Endothelial cell of umbilical vein (primary cell): Measurements from ENCODE around the gene CDK5. TPM values are rescaled to one million over a fixed set of nuclear protein-coding genes. Genes with fewer than 3 reads are reported as not detected.

Experiments
- BruUV-seq: library from RNA; stranded (reverse); fragments of 400-500 nt; replicated peaks from 2 replicates; lab custom pipeline; 2021; lab: Mats Ljungman, UMichigan
- CTCF ChIA-PET: fragments of 300-600, 350-600 bp; sonication (Branson Sonifier 250); formaldehyde crosslinking; loops from one replicate; lab custom pipeline; 2021; ENCODE audit warnings: antibody characterized with exemption, inconsistent platforms; lab: Charles Lee
- POLR2A ChIA-PET: fragments of 300-600, 350-600 bp; sonication (Branson Sonifier 250); formaldehyde crosslinking; loops from one replicate; lab custom pipeline; 2021; ENCODE audit warnings: antibody characterized with exemption, inconsistent platforms; lab: Charles Lee
- DNase-seq: peaks from one replicate; pipeline ENCODE4 v3.0.0-alpha.2; 2011; ENCODE audit warnings: low read depth, low spot score
- FAIRE-seq: peaks from 2 replicates; lab custom pipeline; 2011; peaks lifted over from hg19 to GRCh38; lab: Jason Lieb, UNC
- H2AFZ ChIP-seq: 2 replicates; pipeline ENCODE4 v1.6.0; 2012; ENCODE audit warnings: low read depth, low read length, control low read depth, inconsistent platforms
- H3K27ac ChIP-seq: 2 replicates; pipeline ENCODE4 v1.5.1; 2011; ENCODE audit warnings: low read depth, mild to moderate bottlenecking, control low read depth, low read length, moderate library complexity; ENCODE audit not compliant: insufficient read depth
- H3K27me3 ChIP-seq, 2 experiments: 2 replicates each; pipeline versions ENCODE4 v1.6.0 to v1.6.1; 2011; ENCODE audit warnings: low read length in 2 of 2, mixed read lengths in 1 of 2; ENCODE audit not compliant: control insufficient read depth in 2 of 2, insufficient read depth in 2 of 2
- H3K36me3 ChIP-seq, 2 experiments: 2 replicates in 1 of 2; 3 replicates in 1 of 2; pipeline ENCODE4 v1.5.1; 2011; ENCODE audit warnings: low read length in 2 of 2, mild to moderate bottlenecking in 1 of 2, moderate library complexity in 1 of 2; ENCODE audit not compliant: control insufficient read depth in 2 of 2, insufficient read depth in 2 of 2; ENCODE audit errors: extremely low read depth in 1 of 2
- H3K4me1 ChIP-seq: 3 replicates; pipeline ENCODE4 v1.5.1; 2011; ENCODE audit warnings: mild to moderate bottlenecking, low read length; ENCODE audit not compliant: control insufficient read depth, insufficient read depth; ENCODE audit errors: extremely low read depth
- H3K4me2 ChIP-seq: 2 replicates; pipeline ENCODE4 v1.6.1; 2011; ENCODE audit warnings: low read length, control low read depth, mixed read lengths; ENCODE audit not compliant: insufficient read depth
- H3K4me3 ChIP-seq, 3 experiments: fragments of 200-600 bp in 1 of 3; sonication (generic), shearing (Covaris generic) in 1 of 3; replicated peaks in 1 of 3; 2 replicates each; pipeline ENCODE4 v1.5.1; 2011 to 2016; ENCODE audit warnings: control low read depth in 3 of 3, low read length in 3 of 3, mild to moderate bottlenecking in 2 of 3, inconsistent platforms in 1 of 3, low read depth in 1 of 3, moderate library complexity in 1 of 3; ENCODE audit not compliant: insufficient read depth in 1 of 3
- H3K79me2 ChIP-seq: 2 replicates; pipeline ENCODE4 v1.6.0; 2012; ENCODE audit warnings: low read length, inconsistent platforms; ENCODE audit not compliant: control insufficient read depth, insufficient read depth
- H3K9ac ChIP-seq: replicated peaks from 2 replicates; pipeline ENCODE3; 2011; ENCODE audit warnings: low read length, control low read depth; ENCODE audit not compliant: insufficient read depth; ENCODE audit errors: extremely low read depth
- H3K9me1 ChIP-seq: replicated peaks from 3 replicates; pipeline ENCODE4 v1.6.0; 2011; ENCODE audit warnings: mild to moderate bottlenecking, low read length; ENCODE audit not compliant: control insufficient read depth, insufficient read depth; ENCODE audit errors: extremely low read depth
- H3K9me3 ChIP-seq: replicated peaks from 2 replicates; pipeline ENCODE4 v1.5.1; 2012; ENCODE audit warnings: low read length, inconsistent platforms; ENCODE audit not compliant: control insufficient read depth, insufficient read depth
- H4K20me1 ChIP-seq: replicated peaks from 2 replicates; pipeline ENCODE3; 2011; ENCODE audit warnings: mild to moderate bottlenecking, low read length; ENCODE audit not compliant: control insufficient read depth, insufficient read depth; ENCODE audit errors: extremely low read depth
- EZH2 ChIP-seq: IDR thresholded peaks from 2 replicates; pipeline ENCODE4 v1.6.1; 2012; ENCODE audit warnings: borderline replicate concordance, low read depth, mild to moderate bottlenecking, moderate library complexity, low read length, inconsistent platforms; ENCODE audit not compliant: severe bottlenecking
- FOS ChIP-seq: IDR thresholded peaks from 2 replicates; pipeline ENCODE4 v1.6.1; 2011; ENCODE audit warnings: mild to moderate bottlenecking, low read length, moderate library complexity, borderline replicate concordance; ENCODE audit not compliant: insufficient read depth
- GATA2 ChIP-seq: IDR thresholded peaks from 2 replicates; pipeline ENCODE4 v1.7.0; 2011; ENCODE audit warnings: low read depth, mild to moderate bottlenecking, moderate library complexity, mixed read lengths, low read length; ENCODE audit not compliant: insufficient read length, insufficient read depth
- JUN ChIP-seq: IDR thresholded peaks from 2 replicates; pipeline ENCODE4 v1.6.1; 2011; ENCODE audit warnings: borderline replicate concordance, low read depth; ENCODE audit not compliant: insufficient read length, insufficient read depth
- MAX ChIP-seq: IDR thresholded peaks from 2 replicates; pipeline ENCODE4 v1.6.1; 2011; ENCODE audit not compliant: insufficient read depth, insufficient read length
- MYC ChIP-seq: IDR thresholded peaks from one replicate; pipeline ENCODE4 v1.6.1; 2011; ENCODE audit warnings: mild to moderate bottlenecking, low read depth, low read length
- POLR2A ChIP-seq: IDR thresholded peaks from 2 replicates; pipeline ENCODE4 v1.6.1; 2012; ENCODE audit warnings: low read depth, mild to moderate bottlenecking, control low read depth, low read length
- POLR2AphosphoS5 ChIP-seq: IDR thresholded peaks from 2 replicates; pipeline ENCODE4 v1.6.1; 2012; ENCODE audit warnings: low read depth, mild to moderate bottlenecking, control low read depth, low read length, moderate library complexity; ENCODE audit not compliant: insufficient read depth
- dilution Hi-C: fragments of 300-500 bp; cut with MboI; formaldehyde crosslinking; loops from one replicate; pipeline ENCODE4 v1.15.0; 2019; ENCODE audit warnings: low sequenced_read_pairs; ENCODE audit not compliant: extremely low pct_ligation_motif_present
- intact Hi-C: fragments of 100-400 bp; cut with micrococcal nuclease; formaldehyde crosslinking; loops from one replicate; pipeline ENCODE4 v1.10.0; 2022
- polyA plus RNA-seq, 4 experiments: library from polyadenylated mRNA; depleted of rRNA in 3 of 4; stranded (reverse) in 3 of 4; unstranded in 1 of 4; fragments of >200 nt; gene quantifications; 2 replicates each; pipeline versions ENCODE4 v1.2.1 to v1.2.3, GENCODE V29; 2011 to 2012; ENCODE audit warnings: missing spikeins in 1 of 4
- total RNA-seq: library from RNA; stranded (reverse); gene quantifications from 2 replicates; pipeline ENCODE4 v1.2.3, GENCODE V29; 2021
- TF ChIP-seq, protein P1 (sequence below), 2 donors: IDR thresholded peaks; 1 replicate in 1 of 2; 2 replicates in 1 of 2; pipeline ENCODE4 v1.5.1; 2011; ENCODE audit warnings: low read length in 2 of 2, mild to moderate bottlenecking in 2 of 2, moderate library complexity in 2 of 2, control low read depth in 1 of 2, inconsistent platforms in 1 of 2, low read depth in 1 of 2; ENCODE audit not compliant: insufficient read depth in 1 of 2; ENCODE audit errors: extremely low read depth in 1 of 2

The CDK5 gene
- total and polyA plus RNA-seq, 2 donors (not counting 3 experiments of a cell fraction or from before 2014, with no cell fraction given) = 16.5 to 38.3 TPM

- peak overlapping the region; percentile 88 for H3K9ac ChIP-seq
- no peaks in the 10 kb centered on the region for H4K20me1 ChIP-seq
- intact Hi-C loops (no loop called here), dilution Hi-C loops (no loop called here)
- H3K36me3 ChIP-seq = no peaks in the 10 kb centered on the region
- H3K9me1 ChIP-seq = no peaks in the 10 kb centered on the region
- H3K79me2 ChIP-seq = peaks cover 28% of the 10 kb centered on the region
- FAIRE-seq = no peak
- no peak for DNase-seq
- BruUV-seq = no TSS peak
- CTCF ChIA-PET = interaction anchor here (0.9 to 1.4 kb wide), 8 partner anchors 10 to 551 kb away, joined by 3 to 6 read pairs (median 4); no protein-coding TSS in a partner anchor
- no peak overlapping the region for H2AFZ ChIP-seq
- no peak for TF ChIP-seq MAX
- peak overlapping the region in 2 of 3 experiments; percentile 17 to 18 for H3K4me3 ChIP-seq
- no peaks in the 10 kb centered on the region for H3K9me3 ChIP-seq
- H3K27me3 ChIP-seq = no peaks in the 10 kb centered on the region
- POLR2A ChIA-PET = interaction anchor here (1.0 kb wide), 1 partner anchor 14 kb away, joined by 7 read pairs; no protein-coding TSS in a partner anchor
- peaks cover 42% of the 10 kb centered on the region for H3K4me1 ChIP-seq
- H3K27ac ChIP-seq = peak overlapping the region; percentile 53
- peak overlapping the region; percentile 71 for H3K4me2 ChIP-seq
Observed at GRCh38 chr7:151081170-151082101, 23.7 kb upstream of the CDK5 start.

DNA sequence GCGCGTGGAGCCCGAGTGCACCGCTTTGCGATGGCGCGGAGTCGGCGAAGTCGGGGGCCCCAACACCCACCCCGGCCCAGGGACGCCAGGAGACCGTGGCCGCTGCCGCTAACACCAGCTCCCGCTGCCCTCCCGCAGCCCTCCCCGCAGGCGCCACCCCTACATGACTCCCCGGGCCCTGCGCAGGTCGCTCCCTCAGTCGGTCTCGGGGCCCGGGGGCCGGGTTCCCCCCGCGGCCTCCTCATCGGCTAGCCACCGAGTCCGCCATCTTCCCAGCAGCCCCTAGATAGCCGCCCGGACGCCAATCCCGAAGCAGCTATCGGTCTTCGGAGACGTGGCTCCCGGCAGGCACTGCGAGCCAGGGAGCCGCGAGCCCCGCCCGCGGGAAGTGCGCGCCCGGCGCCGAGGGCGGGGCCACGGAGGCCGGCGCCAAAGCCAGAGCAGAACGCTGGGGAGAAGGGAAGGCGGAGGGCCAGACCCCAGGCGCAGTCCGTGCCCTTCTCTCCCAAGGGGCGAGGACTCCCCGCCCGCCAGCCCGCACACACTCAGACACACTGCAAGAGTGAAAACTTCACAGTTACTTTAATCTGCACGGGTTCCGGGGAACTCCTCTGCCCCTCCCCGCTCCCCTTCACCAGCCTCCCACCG is 22.9 kb upstream of the CDK5 start, which contains the start of gene FASTK:
Gene FASTK (minus strand): TSS at position 288 of the 648 bp plus-strand sequence. CDS start 43 bp downstream, at position 245.
- Histone ChIP-seq H3K36me3 (peaks cover 2 to 3% of the 10 kb centered on the region in 2 experiments), H3K9me3 (no peaks in the 10 kb centered on the region), H3K4me1 (peaks cover 39% of the 10 kb centered on the region), H3K27me3 (no peaks in the 10 kb centered on the region), H4K20me1 (no peaks in the 10 kb centered on the region), H3K4me3 (peak within 1 kb of the TSS; percentile 29 to 75 (median 53)), H3K9me1 (no peaks in the 10 kb centered on the region), H3K27ac (peak within 1 kb of the TSS; percentile 53), H3K9ac (peak within 1 kb of the TSS; percentile 88), H3K79me2 (peaks cover 28% of the 10 kb centered on the region), H3K4me2 (peak within 1 kb of the TSS; percentile 71), H2AFZ (peak within 1 kb of the TSS; percentile 39)
- intact Hi-C loops = loop anchor here (1.0 kb wide), 4 partner anchors 9 to 52 kb away; partner anchors contain the start of gene ABCB8
- POLR2A ChIA-PET = interaction anchor here (1.0 kb wide), 1 partner anchor 13 kb away, joined by 7 read pairs; no protein-coding TSS in a partner anchor
- no TSS peak for BruUV-seq
- FAIRE-seq (peak; percentile 98), DNase-seq (peak; percentile 91)
- dilution Hi-C loops = no loop called here
- CTCF ChIA-PET = interaction anchor here (0.9 to 1.4 kb wide), 9 partner anchors 9 to 552 kb away, joined by 3 to 6 read pairs (median 4); no protein-coding TSS in a partner anchor
- TF ChIP-seq JUN (no peak), FOS (no peak), GATA2 (no peak), MYC (no peak), MAX (no peak), POLR2AphosphoS5 (peak; percentile 91), POLR2A (peak; percentile 84), EZH2 (no peak)
- TF ChIP-seq, protein P1, sequence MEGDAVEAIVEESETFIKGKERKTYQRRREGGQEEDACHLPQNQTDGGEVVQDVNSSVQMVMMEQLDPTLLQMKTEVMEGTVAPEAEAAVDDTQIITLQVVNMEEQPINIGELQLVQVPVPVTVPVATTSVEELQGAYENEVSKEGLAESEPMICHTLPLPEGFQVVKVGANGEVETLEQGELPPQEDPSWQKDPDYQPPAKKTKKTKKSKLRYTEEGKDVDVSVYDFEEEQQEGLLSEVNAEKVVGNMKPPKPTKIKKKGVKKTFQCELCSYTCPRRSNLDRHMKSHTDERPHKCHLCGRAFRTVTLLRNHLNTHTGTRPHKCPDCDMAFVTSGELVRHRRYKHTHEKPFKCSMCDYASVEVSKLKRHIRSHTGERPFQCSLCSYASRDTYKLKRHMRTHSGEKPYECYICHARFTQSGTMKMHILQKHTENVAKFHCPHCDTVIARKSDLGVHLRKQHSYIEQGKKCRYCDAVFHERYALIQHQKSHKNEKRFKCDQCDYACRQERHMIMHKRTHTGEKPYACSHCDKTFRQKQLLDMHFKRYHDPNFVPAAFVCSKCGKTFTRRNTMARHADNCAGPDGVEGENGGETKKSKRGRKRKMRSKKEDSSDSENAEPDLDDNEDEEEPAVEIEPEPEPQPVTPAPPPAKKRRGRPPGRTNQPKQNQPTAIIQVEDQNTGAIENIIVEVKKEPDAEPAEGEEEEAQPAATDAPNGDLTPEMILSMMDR (IDR thresholded peaks at IDR 0.05; ENCODE audit: extremely low read depth in 1 of 2, insufficient read depth in 1 of 2, low read depth in 1 of 2, low read length in 2 of 2) = no peak
